ENCODE data around the gene TUFT1. TPM values are rescaled to one million over a fixed set of nuclear protein-coding genes. Genes with fewer than 3 reads are reported as not detected.
A peak's percentile ranks its signal among the peaks of the same experiment; 100 is the strongest.

The TUFT1 gene
- total and polyA plus RNA-seq, 2 of the 8 experiments (the other 6 are each of a cell fraction or from before 2014, with no cell fraction given): 7.3 to 10.4 TPM

- TF ChIP-seq TAF1 (IDR thresholded peaks at IDR 0.05; ENCODE audit: low read depth, low read length) (peak; percentile 78), RAD21 (IDR thresholded peaks at IDR 0.05 in 1 of 2, conservative IDR thresholded peaks at IDR 0.05 in 1 of 2; ENCODE audit: low read depth in 2 of 2, low read length in 2 of 2) (peak; percentile 10 to 12; a peak in 1 of 4 replicates)
Measured at GRCh38 chr1:151540982-151541377, 871 bp downstream of the TUFT1 start (continued).
